ENCODE data around the gene DDX10.

The DDX10 gene

GRCh38 chr11:108853151-108853550, 188.3 kb downstream of the DDX10 start:
- TF ChIP-seq CTCF (IDR thresholded peaks at IDR 0.05; ENCODE audit: insufficient read depth, low read depth, low read length, missing control alignments) = no peak
- no peak overlapping the region for H3K4me3 ChIP-seq (ENCODE audit: low read depth, low read length)
- DNase-seq (ENCODE audit: low read depth) = no peak

DNA sequence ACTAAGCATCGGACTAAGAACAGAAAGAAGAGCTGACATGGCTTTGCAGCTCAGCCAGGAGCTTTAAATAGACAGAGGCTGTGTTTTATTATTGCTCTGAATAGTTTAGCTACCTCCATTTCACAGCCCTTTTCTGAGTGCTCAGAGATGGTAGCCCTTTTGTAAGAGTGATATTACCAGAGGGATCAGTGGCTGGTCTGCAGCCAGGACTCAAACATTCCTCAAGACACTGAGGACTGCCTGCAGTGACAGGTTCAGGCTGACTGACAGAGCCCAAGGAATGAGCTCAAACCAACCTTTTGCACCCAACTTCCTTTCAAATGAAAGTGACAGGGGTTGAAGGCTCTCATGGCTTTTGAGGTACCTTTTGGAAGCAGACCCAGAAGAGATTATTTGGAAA, 189.0 kb downstream of the DDX10 start:
- H3K4me3 ChIP-seq (ENCODE audit: low read depth, low read length) = peak overlapping the region; percentile 59
- TF ChIP-seq CTCF (IDR thresholded peaks at IDR 0.05; ENCODE audit: insufficient read depth, low read depth, low read length, missing control alignments) = no peak
- DNase-seq (ENCODE audit: low read depth) = peak; percentile 28

DNA sequence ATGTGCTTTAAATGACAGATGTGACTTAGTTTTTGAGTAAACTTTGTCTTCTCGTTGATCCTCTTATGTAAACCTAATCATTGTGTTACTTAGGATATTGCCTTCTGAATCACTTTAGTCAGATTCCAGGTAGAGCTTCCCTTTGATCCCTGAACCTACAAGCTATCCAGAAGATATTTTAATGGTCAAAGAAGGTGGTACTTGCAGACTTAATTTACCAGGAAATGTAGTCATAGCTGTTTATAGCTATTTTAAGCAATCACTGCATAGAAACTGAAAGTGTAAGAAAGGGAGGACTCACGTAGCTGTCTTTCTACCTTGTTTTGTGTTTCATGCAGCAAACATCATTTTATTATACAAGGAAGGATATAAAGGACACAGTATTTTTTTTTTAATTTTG, 189.5 kb downstream of the DDX10 start:
- no peak for TF ChIP-seq CTCF (IDR thresholded peaks at IDR 0.05; ENCODE audit: insufficient read depth, low read depth, low read length, missing control alignments)
- peak overlapping the region; percentile 59 for H3K4me3 ChIP-seq (ENCODE audit: low read depth, low read length)
- DNase-seq (ENCODE audit: low read depth) = peak; percentile 60

DNA sequence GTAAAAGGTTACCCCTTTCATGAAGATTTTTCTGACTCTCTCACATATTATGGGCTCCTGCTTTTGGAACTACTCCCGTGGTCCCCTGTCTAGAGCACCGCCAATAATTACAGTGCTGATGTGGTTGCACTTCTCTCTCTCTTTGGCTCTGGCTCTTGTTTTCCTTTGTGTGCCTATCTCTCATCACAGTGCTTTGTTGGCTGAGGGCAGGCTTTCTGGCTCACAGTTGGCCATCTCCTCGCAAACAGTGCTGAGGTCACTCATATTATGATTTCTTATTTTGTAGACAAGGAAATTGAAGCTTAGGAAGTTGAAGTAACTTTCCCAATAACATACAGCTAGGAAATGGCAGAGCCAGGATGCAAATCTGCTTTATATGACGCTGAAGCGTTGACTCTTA, 192.5 kb downstream of the DDX10 start:
- no peak for DNase-seq (ENCODE audit: low read depth)
- no peak for TF ChIP-seq CTCF (IDR thresholded peaks at IDR 0.05; ENCODE audit: insufficient read depth, low read depth, low read length, missing control alignments)
- H3K4me3 ChIP-seq (ENCODE audit: low read depth, low read length) = no peak overlapping the region

DNA sequence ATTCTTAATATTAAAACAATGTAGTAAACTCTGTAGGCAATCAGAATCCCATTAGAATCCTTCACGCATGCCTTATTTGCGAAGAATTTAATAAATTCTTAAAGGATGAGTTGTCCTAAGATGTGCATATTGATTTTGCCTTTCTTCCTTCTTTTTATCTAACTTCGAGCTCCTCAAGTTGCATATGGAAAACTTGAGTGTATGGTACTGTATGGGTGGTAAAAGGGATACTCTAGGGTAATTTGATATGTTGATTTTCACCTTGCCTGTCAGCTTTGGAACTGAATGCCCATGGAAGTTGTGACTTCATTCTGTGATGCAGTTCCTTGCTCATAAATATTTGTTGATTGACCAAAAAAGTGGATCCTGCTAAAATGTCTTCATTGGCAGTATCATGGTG, 193.8 kb downstream of the DDX10 start:
- TF ChIP-seq CTCF (IDR thresholded peaks at IDR 0.05; ENCODE audit: insufficient read depth, low read depth, low read length, missing control alignments) = no peak
- DNase-seq (ENCODE audit: low read depth) = no peak
- no peak overlapping the region for H3K4me3 ChIP-seq (ENCODE audit: low read depth, low read length)

DNA sequence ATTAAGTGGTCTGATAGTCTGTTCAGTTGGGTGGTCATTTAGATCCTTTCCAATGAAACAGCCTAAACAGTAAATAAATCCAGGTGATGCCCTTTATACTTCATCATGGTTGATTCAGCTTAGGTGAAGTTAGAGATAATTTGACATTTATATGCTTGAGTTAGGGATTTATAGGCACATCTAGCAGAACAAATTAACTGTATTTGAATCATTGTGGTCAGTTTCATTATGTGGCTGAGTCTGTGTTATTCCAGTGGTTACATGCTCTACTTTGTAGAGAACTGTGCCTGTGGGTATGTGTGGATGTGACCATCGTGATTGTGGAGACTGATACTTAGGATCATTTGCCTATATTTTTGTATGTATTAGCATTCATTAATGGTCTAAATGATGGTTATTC, 194.6 kb downstream of the DDX10 start:
- TF ChIP-seq CTCF (IDR thresholded peaks at IDR 0.05; ENCODE audit: insufficient read depth, low read depth, low read length, missing control alignments) = no peak
- DNase-seq (ENCODE audit: low read depth) = no peak
- H3K4me3 ChIP-seq (ENCODE audit: low read depth, low read length) = no peak overlapping the region

DNA sequence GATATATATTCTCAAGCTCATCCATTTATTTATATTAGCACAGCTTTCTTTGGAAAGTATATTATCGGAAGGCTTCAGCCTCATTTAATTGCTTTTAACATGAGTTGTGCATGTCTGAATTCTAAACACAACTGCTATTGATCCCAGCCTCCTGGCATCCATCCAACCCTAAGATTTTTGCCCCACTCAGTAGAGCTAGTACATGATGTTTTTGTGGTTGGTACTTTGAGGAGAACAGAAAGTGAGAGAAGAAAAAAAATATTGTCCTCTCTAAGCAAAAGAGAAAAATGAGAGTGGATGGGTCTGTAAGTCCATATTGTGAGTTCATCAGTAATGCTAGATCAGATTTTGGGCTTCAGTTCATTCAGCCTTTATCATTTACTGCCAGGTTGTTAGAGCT, 198.7 kb downstream of the DDX10 start:
- DNase-seq (ENCODE audit: low read depth) = peak; percentile 31
- no peak overlapping the region for H3K4me3 ChIP-seq (ENCODE audit: low read depth, low read length)
- TF ChIP-seq CTCF (IDR thresholded peaks at IDR 0.05; ENCODE audit: insufficient read depth, low read depth, low read length, missing control alignments) = no peak
